NCI-H345 (cell line): ENCODE results near the gene ITPK1.
"Not testable (repeated sequence)": the region's sequence is repeated elsewhere in the genome, so short reads cannot be mapped to it uniquely, and the experiment has no call there.

Experiments used
- DNase-seq: peaks from one replicate; lab custom pipeline; 2025; lab: John Stamatoyannopoulos, UW

ITPK1 gene

DNA sequence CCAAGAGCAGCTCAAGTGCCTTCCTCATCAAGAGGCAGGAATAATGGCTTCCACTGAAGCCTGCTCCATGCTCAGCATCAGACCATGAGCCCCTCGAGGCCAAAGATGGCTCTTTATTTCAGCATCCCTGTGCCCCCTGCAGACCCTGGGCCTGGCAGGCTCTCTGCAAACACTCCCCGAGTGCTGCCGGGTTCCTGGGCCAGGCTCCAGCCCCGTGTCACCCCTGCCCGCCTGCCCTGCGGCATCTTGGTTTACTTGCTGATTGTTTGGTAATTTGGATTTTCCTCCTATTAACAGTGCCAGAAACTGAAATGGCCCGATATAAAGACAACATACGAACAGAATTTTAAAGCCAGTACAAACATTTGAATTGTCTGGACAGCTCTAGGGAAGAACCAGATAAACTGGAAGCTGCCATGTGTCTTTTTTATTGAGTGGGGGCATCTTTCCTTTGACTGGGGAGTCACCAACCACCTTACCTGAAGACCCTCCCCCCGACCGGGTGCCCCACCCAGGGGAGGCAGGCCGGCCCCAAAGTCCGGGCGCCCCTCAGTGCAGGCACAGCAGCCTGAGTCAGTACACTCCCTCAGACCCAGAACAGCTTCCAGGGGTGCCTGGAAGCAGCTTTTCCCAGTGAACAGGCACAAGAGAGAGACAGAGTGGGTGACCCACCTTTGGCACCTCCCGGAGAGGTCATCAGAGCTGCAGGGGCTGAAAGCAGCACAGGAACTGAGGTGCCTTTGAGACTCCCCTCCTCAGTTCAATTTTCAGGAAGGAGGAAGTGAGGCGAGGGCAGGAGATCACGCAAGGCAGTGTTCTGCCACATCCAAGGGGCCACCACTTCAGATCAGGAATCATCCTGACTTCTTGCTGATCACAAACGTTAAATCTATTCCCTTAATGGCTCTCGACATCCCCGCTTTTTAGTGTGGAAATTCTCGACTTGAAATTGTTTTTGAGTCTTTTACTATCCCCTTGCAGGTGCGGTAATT is 30.6 kb downstream of the ITPK1 start:
- DNase-seq, result no peak

DNA sequence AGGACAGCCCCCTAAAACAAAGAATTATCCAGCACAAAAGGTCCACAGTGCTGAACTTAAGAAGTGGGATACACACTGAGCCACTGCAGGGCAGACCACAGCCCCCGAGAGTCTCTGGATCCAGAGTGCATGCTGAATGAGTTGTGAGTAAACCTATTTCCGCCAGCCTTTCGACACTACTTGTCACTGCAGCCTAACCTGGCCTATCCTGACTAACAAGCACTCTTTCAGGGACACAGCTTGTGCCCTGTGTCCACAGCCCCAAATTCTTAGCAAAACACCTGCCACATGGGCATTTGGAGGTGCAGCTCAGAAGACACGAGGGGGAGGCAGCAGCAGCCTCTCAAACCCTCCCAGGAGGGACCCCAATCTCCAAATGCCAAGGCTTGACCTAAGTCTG is 31.3 kb downstream of the ITPK1 start:
- no peak for DNase-seq

GRCh38 chr14:93083917-93084316 is 31.8 kb downstream of the ITPK1 start:
- DNase-seq, result no peak

DNA sequence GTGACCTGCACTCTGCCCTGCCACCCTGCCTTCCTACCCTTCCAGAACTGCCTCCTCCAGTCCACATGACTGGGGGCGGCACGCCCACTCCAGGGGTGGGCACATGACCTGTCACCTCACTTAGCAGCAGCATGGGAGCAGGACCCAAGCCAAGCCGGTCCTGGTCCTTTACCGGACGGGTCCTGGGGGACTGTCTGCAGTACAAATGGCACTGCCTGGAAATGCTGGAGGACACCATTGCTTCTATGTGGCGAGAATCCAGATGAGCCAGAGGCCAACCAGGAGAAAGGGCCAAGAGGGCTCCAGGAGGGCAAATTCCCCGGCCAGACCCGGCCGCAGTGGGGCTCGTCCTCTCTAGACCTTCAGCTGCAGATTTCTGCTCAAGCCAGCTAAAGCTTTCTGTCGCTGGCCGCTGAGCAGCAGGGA is 33.1 kb downstream of the ITPK1 start:
- no peak for DNase-seq

- no peak for DNase-seq
Measured at GRCh38 chr14:93081876-93082570, 33.7 kb downstream of the ITPK1 start.

- DNase-seq, result no peak
Measured at GRCh38 chr14:93079865-93080403, 35.8 kb downstream of the ITPK1 start.

GRCh38 chr14:93079321-93079720 is 36.4 kb downstream of the ITPK1 start:
- DNase-seq, result no peak

GRCh38 chr14:93078870-93079269 is 36.9 kb downstream of the ITPK1 start:
- no peak for DNase-seq

DNA sequence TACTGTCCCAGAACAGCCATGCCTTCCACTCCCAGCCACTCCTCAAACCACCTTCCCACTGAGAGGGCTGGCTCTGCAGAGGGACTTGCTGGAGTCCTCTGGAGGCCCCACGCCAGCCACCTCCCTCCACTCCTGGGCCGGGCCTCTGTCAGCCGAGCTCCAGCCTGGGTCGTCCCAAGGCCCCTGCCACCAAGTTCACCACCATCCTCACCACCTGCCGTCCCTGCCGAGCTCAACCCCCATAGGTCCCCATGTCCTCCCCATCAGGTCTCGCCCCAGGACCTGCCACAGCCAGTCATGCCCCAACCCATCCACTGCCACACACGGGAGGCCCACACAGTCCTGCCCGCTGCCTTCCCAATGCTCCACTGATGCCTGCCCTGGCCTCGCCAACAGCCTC is 39.0 kb downstream of the ITPK1 start:
- no peak for DNase-seq

- DNase-seq, result no peak
Measured at GRCh38 chr14:93075891-93076290, 39.8 kb downstream of the ITPK1 start.

DNA sequence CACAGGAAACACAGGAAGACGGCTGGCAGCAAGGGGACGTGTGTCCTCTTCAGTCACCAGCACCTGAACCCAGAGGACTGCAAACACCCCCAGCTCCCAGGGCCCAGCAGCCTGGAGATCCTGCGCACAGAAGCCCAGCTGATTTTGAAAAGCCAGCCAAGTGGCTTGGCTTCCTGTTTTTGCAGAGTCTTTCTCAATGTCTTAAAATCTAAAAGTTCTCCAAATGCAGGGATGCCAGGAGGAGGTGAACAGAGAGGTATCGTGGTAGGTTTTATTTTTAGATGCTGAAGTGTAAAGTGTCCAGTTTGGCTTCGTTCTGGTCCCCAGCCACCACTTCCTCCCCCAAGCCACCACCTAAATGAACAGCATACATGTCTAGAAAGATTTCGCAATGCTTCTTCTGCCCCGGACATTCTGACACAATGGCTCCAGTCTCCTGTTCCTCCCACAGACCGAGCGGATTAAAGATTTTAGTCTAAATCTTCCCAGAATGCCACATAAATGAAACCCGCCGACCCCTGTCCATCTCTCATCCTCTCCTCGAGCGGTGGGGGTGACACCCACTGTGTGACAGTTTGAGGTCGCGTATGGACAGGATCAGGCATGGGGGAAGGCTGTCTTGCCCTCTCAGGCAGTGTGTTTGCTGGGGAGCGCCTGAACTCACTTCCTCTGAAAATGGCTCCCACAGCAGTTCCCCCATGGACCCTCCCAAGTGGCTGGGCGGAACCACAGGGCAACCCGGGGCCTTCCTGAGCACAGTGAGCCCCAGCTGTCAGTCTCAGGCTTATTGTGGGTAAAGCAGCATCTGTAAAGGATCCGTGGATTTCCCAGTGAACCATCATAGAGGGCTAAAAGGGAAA is 41.6 kb downstream of the ITPK1 start:
- no peak for DNase-seq

DNA sequence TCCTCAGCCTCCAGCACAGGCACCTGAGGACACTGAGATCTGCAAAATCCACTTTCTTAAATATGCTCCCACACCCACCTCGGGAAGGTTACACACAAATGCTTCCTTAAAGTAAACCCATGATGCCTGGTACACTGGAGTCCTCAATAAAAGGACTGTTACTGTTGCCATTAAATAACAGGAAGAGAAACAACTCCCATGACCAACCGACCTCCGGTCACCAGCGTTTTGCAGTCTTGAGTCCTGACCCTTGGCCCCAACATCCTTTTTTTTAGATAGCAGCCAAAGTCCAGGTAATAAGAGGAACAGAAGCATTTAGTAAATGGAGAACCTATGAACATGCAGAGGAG is 42.4 kb downstream of the ITPK1 start:
- no peak for DNase-seq

DNA sequence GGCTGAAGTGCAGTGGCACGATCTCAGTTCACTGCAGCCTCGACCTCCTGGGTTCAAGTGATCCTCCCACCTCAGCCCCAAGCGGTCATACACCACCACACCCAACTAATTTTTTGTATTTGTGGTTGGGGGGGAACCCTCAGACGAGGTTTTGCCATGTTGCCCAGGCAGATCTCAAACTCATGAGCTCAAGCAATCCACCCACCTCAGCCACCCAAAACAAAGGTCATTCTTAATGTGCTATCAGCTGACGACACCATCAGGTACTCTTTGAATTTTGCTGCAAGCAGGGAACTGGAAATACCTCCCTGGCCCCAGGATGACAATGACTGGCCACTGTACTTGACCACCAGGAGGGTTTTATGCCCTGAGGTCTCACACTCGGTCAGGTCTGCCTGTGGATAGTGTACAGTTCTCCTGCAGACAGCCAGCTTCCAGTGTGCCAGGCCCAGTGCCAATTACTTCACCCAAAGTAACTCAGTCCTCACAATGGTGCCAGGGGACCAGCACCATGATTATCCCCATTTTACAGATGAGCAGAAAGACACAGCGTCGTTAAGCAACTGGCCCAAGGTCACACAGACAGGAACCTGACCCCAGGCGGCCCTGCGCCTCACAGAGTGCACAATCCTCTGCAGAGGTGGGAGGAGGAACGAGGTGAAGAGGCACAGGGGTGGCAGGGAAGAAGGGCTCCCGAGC is 42.9 kb downstream of the ITPK1 start:
- DNase-seq, result no peak

- no peak for DNase-seq
Measured at GRCh38 chr14:93068711-93069110, 47.0 kb downstream of the ITPK1 start.

GRCh38 chr14:93067088-93067487 is 48.6 kb downstream of the ITPK1 start:
- DNase-seq, result no peak

- no peak for DNase-seq
Measured at GRCh38 chr14:93065272-93065730, 50.4 kb downstream of the ITPK1 start.

DNA sequence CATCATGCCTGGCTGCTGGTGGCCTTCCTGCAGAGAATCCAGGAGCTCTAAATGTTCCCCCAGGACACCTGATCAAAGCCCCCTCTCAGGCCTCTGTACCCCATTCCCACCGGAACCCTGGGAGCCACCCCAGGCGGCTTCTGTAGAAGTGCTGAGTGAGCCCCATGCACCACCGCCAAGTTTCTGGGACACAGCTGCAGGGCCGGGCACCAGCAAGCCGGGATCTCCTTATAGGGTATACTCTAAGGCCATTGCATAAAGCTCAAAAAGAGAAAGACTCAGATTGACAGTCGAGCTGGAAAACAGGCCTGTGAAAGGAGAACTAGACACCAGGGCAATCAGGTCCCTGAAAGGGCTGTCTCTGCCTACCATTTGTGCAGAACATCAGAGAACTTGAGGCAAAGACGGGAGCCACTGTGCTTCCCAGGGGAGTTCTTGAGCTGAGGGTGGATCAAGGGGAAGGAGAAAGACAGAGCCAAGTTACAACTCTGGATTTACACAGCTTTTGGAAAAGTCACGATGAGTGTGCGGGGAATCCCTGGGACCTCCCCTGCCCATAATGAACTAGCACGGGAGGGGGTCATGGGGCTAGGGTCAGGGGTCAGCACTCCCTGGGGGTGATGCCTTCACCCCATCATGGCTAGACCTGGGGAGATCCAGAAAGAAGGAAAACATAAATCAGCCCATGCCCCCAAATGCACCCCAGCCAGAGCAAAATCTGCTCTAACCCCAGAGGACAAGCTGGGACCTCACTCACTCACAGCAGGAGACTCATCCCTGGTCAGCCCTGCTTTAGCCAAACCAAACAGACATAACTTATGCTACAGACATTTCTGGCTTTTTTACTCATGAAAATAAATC is 51.1 kb downstream of the ITPK1 start:
- no peak for DNase-seq

DNA sequence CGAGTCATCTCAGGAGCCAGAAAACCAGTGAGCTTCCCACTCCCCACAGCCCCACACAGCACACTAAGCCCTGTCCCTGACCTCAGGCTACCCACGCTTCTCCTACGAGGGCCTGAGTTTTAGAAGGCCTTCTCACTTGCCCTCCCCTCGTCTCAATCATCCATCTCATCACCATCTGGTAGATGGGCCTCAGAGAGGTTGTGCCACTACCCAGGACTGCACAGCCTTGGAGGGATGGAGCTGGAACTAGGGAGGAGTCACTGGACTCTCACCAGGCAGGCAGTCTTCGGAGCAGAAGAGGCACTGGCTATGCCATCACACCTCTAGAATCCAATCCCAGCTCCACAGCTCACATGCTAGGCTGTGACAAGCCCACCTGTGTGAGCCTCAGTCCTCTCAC is 52.3 kb downstream of the ITPK1 start:
- no peak for DNase-seq

DNA sequence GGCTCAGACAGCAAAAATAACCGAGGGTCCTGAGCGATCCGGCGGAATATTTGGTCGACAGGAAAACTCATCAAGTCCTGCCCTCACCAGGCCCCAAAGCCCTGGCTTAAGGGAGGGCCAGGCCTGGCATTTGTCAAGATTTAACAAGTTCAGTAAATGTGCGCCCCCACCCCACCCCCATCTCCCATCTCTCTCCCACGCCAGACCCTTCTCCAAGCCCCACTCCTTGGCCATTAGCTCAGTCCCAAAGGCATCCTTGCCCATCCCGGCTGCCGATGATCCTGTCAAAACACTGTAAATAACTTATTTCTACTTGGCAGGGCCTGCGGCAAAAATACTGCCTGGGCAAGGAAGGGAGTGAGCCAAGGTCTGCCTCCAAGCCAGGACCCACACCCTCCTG is 52.8 kb downstream of the ITPK1 start:
- DNase-seq, result no peak

DNA sequence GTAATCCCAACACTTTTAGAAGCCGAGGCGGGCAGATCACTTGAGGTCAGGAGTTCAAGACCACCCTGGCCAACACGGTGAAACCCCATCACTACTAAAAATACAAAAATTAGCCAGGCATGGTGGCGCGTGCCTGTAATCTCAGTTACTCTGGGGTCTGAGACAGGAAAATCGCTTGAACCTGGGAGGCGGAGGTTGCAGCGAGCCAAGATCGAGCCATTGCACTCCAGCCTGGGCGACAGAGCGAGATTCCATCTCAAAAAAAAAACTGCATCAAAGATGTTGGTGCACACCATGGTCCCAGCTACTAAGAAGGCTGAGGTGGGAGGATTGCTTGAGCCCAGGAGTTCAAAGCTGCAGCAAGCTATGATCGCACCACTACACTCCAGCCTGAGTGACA is 53.7 kb downstream of the ITPK1 start:
- not testable (repeated sequence) for DNase-seq
